ENCODE measurements around the gene ERVH48-1. TPM values are rescaled to one million over a fixed set of nuclear protein-coding genes. Genes with fewer than 3 reads are reported as not detected.
"Not testable (repeated sequence)": the region's sequence is repeated elsewhere in the genome, so short reads cannot be mapped to it uniquely, and the experiment has no call there.

Gene ERVH48-1
- total and polyA plus RNA-seq, 2 of the 8 experiments (the other 6 are each of a cell fraction or from before 2014, with no cell fraction given): 4.2 to 17.7 TPM

- H4K5ac ChIP-seq (ENCODE audit: insufficient read length, low read depth, low read length); H3K27ac ChIP-seq (ENCODE audit: low read depth, low read length); H2BK5ac ChIP-seq (ENCODE audit: low read depth, low read length); FAIRE-seq; H3K4me2 ChIP-seq (ENCODE audit: insufficient read depth in 1 of 2, low read depth in 2 of 2, low read length in 2 of 2); H4K20me1 ChIP-seq (replicated peaks in 1 of 2; ENCODE audit: control insufficient read depth in 1 of 2, insufficient read depth in 2 of 2, low read length in 2 of 2); H2BK120ac ChIP-seq (replicated peaks; ENCODE audit: low read depth, low read length); H4K8ac ChIP-seq (ENCODE audit: extremely low read depth, insufficient read depth, low read length); H3K14ac ChIP-seq (ENCODE audit: insufficient read length); H3K4ac ChIP-seq (replicated peaks; ENCODE audit: insufficient read length, low read depth, low read length); H3K4me3 ChIP-seq (ENCODE audit: extremely low read depth in 1 of 4, insufficient read depth in 2 of 4, low read depth in 3 of 4, low read length in 4 of 4); DNase-seq (ENCODE audit: low read depth in 1 of 2, low spot score in 2 of 2); H3K9ac ChIP-seq (replicated peaks in 1 of 4; ENCODE audit: extremely low read depth in 1 of 4, low read depth in 3 of 4, low read length in 3 of 4); H2BK20ac ChIP-seq (ENCODE audit: low read length); H4K91ac ChIP-seq (replicated peaks; ENCODE audit: insufficient read length, low read length); H3K79me1 ChIP-seq (ENCODE audit: low read depth, low read length); H2BK15ac ChIP-seq (ENCODE audit: low read length); H3K79me2 ChIP-seq (ENCODE audit: control insufficient read depth in 1 of 2, insufficient read depth in 2 of 2, low read length in 2 of 2); H2AFZ ChIP-seq (ENCODE audit: low read length); H3K9me3 ChIP-seq (ENCODE audit: insufficient read depth in 2 of 2, low read depth in 1 of 2, low read length in 1 of 2); H3K27me3 ChIP-seq (replicated peaks in 1 of 4; ENCODE audit: control insufficient read depth in 3 of 4, extremely low read depth in 1 of 4, insufficient read depth in 3 of 4, low read length in 3 of 4); H3K4me1 ChIP-seq (replicated peaks in 1 of 4; ENCODE audit: control insufficient read depth in 3 of 4, insufficient read depth in 4 of 4, low read length in 3 of 4); H3K23me2 ChIP-seq (ENCODE audit: low read depth, low read length); H3K18ac ChIP-seq (ENCODE audit: extremely low read depth, low read length); H3K56ac ChIP-seq (replicated peaks; ENCODE audit: insufficient read length, low read depth, low read length); H3K23ac ChIP-seq (ENCODE audit: insufficient read length); H2AK5ac ChIP-seq (ENCODE audit: low read depth, low read length); H2BK12ac ChIP-seq (ENCODE audit: low read depth, low read length); CTCF ChIA-PET (ENCODE audit: partially characterized antibody): not testable (repeated sequence)
- H3K36me3 ChIP-seq (ENCODE audit: control insufficient read depth in 2 of 4, insufficient read depth in 4 of 4, low read length in 3 of 4): peaks cover 8 to 57% (median 38%) of the 10 kb centered on the region in 4 experiments; a peak in 7 of 8 replicates
- POLR2A ChIA-PET (ENCODE audit: partially characterized antibody): interaction anchor here (0.9 to 2.8 kb wide), 3 partner anchors 10 to 48 kb away, joined by 3 to 16 read pairs (median 7); partner anchors contain the start of gene NDUFV3
- 95% methylated on average over 9 of the region's 9 CpGs; no CpG with 5 or more reads in 1 of the 2 experiments for WGBS, 2 experiments (ENCODE audit: extremely low coverage in 1 of 2, insufficient coverage in 1 of 2, insufficient read length in 1 of 2, insufficient replicate concordance in 2 of 2, low coverage in 1 of 2, low lambda C conversion rate in 2 of 2, missing lambda C conversion rate in 1 of 2)
Measured at GRCh38 chr21:42908484-42908883, 16.9 kb downstream of the ERVH48-1 start.
